ENCODE data around the gene EDAR. TPM values are rescaled to one million over a fixed set of nuclear protein-coding genes. Genes with fewer than 3 reads are reported as not detected.

Gene EDAR
- total and polyA plus RNA-seq, 10 of the 15 experiments (the other 5 are each of a cell fraction or from before 2014, with no cell fraction given) = 0.04 TPM; not detected in 9

- no peak for TF ChIP-seq FOXM1 (IDR thresholded peaks at IDR 0.05; ENCODE audit: low read depth, low read length)
- no peak for TF ChIP-seq NFYA (IDR thresholded peaks at IDR 0.05; ENCODE audit: borderline replicate concordance, low read depth, low read length)
- no peak for TF ChIP-seq SIX5 (IDR thresholded peaks at IDR 0.05; ENCODE audit: low read depth, low read length, severe bottlenecking)
- no peak for TF ChIP-seq ZNF384 (IDR thresholded peaks at IDR 0.05; ENCODE audit: borderline replicate concordance, low read depth, low read length)
- TF ChIP-seq NBN (IDR thresholded peaks at IDR 0.05) = no peak
- no peak for TF ChIP-seq EGR1 (IDR thresholded peaks at IDR 0.05; ENCODE audit: borderline replicate concordance in 1 of 2, low read depth in 2 of 2, low read length in 2 of 2)
- no peak for TF ChIP-seq NRF1 (conservative IDR thresholded peaks at IDR 0.05; ENCODE audit: low read depth, low read length)
- TF ChIP-seq MTA3 (IDR thresholded peaks at IDR 0.05; ENCODE audit: borderline replicate concordance, low read length) = no peak
- no peak for TF ChIP-seq SMAD5 (IDR thresholded peaks at IDR 0.05; ENCODE audit: low read depth)
- no peak for TF ChIP-seq SREBF1 (IDR thresholded peaks at IDR 0.05; ENCODE audit: low read length)
- TF ChIP-seq ZNF274 (IDR thresholded peaks at IDR 0.05; ENCODE audit: insufficient read depth, insufficient read length) = no peak
- TF ChIP-seq CREM (IDR thresholded peaks at IDR 0.05; ENCODE audit: low read depth) = no peak
- TF ChIP-seq USF2 (IDR thresholded peaks at IDR 0.05; ENCODE audit: borderline replicate concordance, low read depth, low read length) = no peak
- Histone ChIP-seq H3K79me2 (ENCODE audit: control insufficient read depth, insufficient read depth, low read length) (no peaks in the 10 kb centered on the region), H3K27ac (ENCODE audit: control insufficient read depth, insufficient read depth) (no peak overlapping the region), H4K20me1 (ENCODE audit: control insufficient read depth, insufficient read depth) (no peaks in the 10 kb centered on the region), H3K4me2 (ENCODE audit: control insufficient read depth, insufficient read depth) (no peak overlapping the region), H3K9me3 (replicated peaks; ENCODE audit: control insufficient read depth, insufficient read depth, low read length) (no peaks in the 10 kb centered on the region), H3K4me3 (no peak overlapping the region), H3K36me3 (ENCODE audit: control insufficient read depth in 2 of 2, insufficient read depth in 2 of 2, low read length in 1 of 2) (no peaks in the 10 kb centered on the region), H3K9ac (ENCODE audit: control insufficient read depth, insufficient read depth, low read length) (no peak overlapping the region), H3K4me1 (ENCODE audit: control insufficient read depth, insufficient read depth, low read length) (no peaks in the 10 kb centered on the region), H3K27me3 (replicated peaks in 1 of 2; ENCODE audit: control insufficient read depth in 2 of 2, insufficient read depth in 2 of 2, low read length in 1 of 2) (no peaks in the 10 kb centered on the region), H2AFZ (ENCODE audit: control insufficient read depth, low read depth, low read length) (no peak overlapping the region)
- intact Hi-C loops (cut with micrococcal nuclease; ENCODE audit: unreplicated experiment) = no loop called here
- FAIRE-seq = no peak
- ChIA-PET POLR2A (no interaction called here), RAD21 (ENCODE audit: unreplicated experiment) (no interaction called here), SMC1A (ENCODE audit: uncharacterized antibody, unreplicated experiment) (no interaction called here), CTCF (no interaction called here)
- DNase-seq (ENCODE audit: low read depth, low spot score) = no peak
- BruUV-seq (replicated peaks) = no TSS peak
- in situ Hi-C loops (cut with MboI) = no loop called here
- WGBS (ENCODE audit: insufficient coverage, insufficient replicate concordance, low lambda C conversion rate, missing lambda C conversion rate) = 27% methylated on average over 3 of the region's 3 CpGs
- no peak for ATAC-seq
Observed at GRCh38 chr2:108904680-108905079, 84.3 kb downstream of the EDAR start.
